ENCODE measurements around the gene DKKL1. TPM values are rescaled to one million over a fixed set of nuclear protein-coding genes. Genes with fewer than 3 reads are reported as not detected.
"Not testable (repeated sequence)": the region's sequence is repeated elsewhere in the genome, so short reads cannot be mapped to it uniquely, and the experiment has no call there.

The DKKL1 gene
- total RNA-seq, 8 experiments from 2014 or later: 0.38 to 5.2 (median 1.4) TPM; not detected in 2

DNA sequence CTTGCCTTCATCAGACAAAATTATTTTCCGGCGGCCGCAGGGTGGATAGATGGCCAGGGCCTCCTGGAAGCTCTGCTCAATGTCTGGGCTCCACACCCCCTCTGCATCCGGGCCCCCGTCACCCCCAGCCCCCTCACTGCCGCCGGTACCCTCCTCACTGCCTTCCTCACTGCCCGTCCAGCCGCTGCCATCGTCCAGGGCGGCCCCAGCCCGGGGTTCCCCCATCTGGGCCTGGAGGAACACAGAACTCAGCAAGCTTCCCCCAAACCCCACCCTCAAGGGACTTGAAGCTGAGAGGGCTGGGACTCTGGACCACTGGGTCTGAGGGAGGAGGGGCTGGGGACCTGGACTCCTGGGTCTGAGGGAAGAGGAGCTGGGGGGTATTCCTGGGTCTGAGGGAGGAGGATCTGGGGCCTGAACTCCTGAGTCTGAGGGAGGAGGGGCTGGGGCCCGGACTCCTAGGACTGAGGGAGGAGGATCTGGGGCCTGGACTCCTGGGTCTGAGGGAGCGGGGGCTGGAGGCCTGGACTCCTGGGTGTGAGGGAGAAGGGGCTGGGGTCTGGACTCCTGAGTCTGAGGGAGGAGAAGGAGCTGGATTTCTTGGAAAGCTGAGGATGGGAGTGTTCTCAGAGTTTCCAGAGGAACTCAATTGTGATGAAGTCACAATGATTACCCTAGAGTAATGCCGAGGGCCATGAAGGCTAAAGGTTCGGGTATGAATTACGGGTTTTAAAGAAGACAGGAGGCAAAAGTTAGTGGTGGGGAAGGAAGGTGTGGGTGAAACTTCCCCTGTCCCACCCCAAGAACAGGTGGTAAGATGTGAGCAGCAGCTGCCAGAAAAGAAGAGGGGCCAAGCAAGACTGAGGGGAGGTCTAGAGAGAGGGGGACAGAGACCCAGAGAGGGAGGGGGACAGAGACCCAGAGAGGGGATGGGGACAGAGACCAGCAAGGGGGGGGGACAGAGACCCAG lies 3.5 kb upstream of the DKKL1 start:
- WGBS, 10 experiments: 20 to 96% (median 75%) methylated on average over 1 to 4 of the region's 17 CpGs; no CpG with 5 or more reads in 7 of the 10 experiments
- H3K4me3 ChIP-seq: no peak overlapping the region
- no peak overlapping the region for H3K27ac ChIP-seq
- ATAC-seq (replicated peaks in 6 of 8): no peak
- in situ Hi-C loops (cut with MboI; ENCODE audit: low pct_unique_long_range_greater_than_20kb in 2 of 9, low sequenced_read_pairs in 9 of 9, unreplicated experiment in 9 of 9): no loop called here
- peaks cover 3 to 11% of the 10 kb centered on the region in 2 donors for H3K4me1 ChIP-seq (replicated peaks in 1 of 2)

DNA sequence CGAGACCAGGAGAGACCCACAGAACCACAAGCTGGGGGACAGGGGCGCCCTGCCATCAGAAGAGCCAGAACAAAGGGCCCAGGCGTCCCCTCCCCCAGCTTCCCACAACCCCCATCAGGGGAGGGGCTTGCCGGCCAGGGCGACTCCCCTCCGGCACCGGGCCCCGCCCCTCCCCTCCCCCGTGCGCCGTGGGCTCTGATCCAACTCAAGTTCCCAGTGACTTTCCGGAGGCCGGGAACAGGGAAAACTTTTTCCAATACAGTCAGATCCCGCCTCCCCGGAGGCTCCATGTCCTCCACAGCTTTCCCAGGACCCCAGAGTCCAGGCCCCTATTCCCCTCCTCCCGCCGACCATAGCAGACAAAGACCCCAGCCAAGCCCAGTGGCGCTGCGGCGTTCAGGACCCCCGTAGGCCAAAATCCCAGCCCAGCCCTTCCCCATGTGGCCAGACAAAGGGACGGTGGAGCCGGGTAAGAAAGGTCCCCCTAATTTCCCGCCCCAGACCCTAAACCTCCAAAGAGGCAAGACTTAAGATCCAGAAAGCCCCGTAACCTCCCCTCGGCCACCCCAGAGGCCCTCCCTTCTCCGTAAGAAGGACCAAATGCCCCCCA lies 2.1 kb upstream of the DKKL1 start:
- Histone ChIP-seq H3K4me3 (peak overlapping the region; percentile 26 to 62 (median 49)), H3K27ac (peak overlapping the region; percentile 63 to 77), H3K4me1 (replicated peaks in 1 of 2) (peaks cover under 1 to 8% of the 10 kb centered on the region in 2 donors)
- in situ Hi-C loops (cut with MboI; ENCODE audit: low pct_unique_long_range_greater_than_20kb in 2 of 9, low sequenced_read_pairs in 9 of 9, unreplicated experiment in 9 of 9): no loop called here
- peak in 7 of 8 experiments; percentile 1 to 21 (median 4) for ATAC-seq (replicated peaks in 6 of 8)
- 0% methylated on average over 1 of the region's 27 CpGs; no CpG with 5 or more reads in 9 of the 10 experiments for WGBS, 10 experiments

DNA sequence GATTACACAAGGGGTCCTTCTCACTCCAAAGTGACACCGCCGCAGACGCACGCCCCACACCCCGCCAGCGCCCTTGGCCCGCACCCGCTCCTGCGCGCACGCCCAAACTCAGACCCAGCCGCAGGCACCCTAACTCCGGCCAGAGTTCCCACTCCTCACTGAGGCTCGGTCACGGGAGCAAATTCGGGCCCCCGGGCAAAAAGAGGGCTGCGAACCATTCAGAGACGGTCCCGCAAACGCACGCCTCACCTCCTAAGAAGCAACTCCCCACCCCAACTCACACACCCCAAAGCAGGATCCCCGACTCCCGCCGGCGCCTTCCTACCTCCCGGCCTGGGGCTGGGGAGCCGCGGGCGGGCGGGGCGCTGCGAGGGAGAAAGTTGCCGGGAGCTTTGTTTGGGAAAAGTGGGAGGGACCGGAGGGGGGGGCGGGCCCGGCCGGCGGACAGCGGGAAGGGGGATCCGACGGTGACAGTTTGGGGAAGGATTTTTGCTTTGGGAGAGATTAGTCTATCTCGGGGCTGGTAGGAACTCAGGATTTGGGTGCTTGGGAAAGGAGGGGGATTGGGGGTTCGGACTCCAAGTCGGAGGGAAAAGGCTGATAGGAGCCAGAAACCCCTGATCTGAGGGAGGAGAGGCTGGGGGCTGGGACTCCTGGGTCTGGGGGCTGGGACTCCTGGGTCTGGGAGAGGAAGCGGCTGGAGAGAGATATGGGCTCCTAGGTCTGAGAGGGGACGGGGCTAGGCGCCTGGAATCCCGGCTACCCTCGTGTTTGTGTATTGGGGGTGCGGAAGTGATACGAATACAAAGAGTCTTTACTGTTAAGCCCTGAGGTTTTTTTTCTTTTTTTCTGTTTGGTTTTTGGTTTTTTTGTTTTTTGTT lies 1.4 kb upstream of the DKKL1 start, which contains the start of gene TEAD2:
TEAD2 (minus strand) TSS at position 369 of the 881 bp plus-strand sequence. CDS start 2,341 bp downstream, outside the sequence.
- H3K4me3 ChIP-seq: peak within 1 kb of the TSS; percentile 26 to 62 (median 49)
- peak in 7 of 8 experiments; percentile 9 to 30 (median 11) for ATAC-seq (replicated peaks in 6 of 8)
- H3K27ac ChIP-seq: peak within 1 kb of the TSS; percentile 63 to 77
- in situ Hi-C loops (cut with MboI; ENCODE audit: low pct_unique_long_range_greater_than_20kb in 2 of 9, low sequenced_read_pairs in 9 of 9, unreplicated experiment in 9 of 9): no loop called here
- WGBS, 10 experiments: 0 to 16% (median 7%) methylated on average over 4 to 9 of the region's 52 CpGs; no CpG with 5 or more reads in 6 of the 10 experiments
- H3K4me1 ChIP-seq (replicated peaks in 1 of 2): peaks cover 0 to 5% of the 10 kb centered on the region in 2 donors

- WGBS, 10 experiments: 0 to 20% (median 2%) methylated on average over 1 to 11 of the region's 14 CpGs
- in situ Hi-C loops (cut with MboI; ENCODE audit: low pct_unique_long_range_greater_than_20kb in 2 of 9, low sequenced_read_pairs in 9 of 9, unreplicated experiment in 9 of 9): no loop called here
- H3K4me1 ChIP-seq (replicated peaks in 1 of 2): peaks cover 0 to 5% of the 10 kb centered on the region in 2 donors
- no peak overlapping the region for H3K27ac ChIP-seq
- peak overlapping the region; percentile 2 to 62 (median 49) for H3K4me3 ChIP-seq
- ATAC-seq (replicated peaks in 6 of 8): peak; percentile 1 to 7 (median 2)
Measured at GRCh38 chr19:49362929-49363267, 779 bp upstream of the DKKL1 start.

GRCh38 chr19:49364083-49364737 lies 533 bp downstream of the DKKL1 start:
- ATAC-seq (replicated peaks in 6 of 8): no peak
- in situ Hi-C loops (cut with MboI; ENCODE audit: low pct_unique_long_range_greater_than_20kb in 2 of 9, low sequenced_read_pairs in 9 of 9, unreplicated experiment in 9 of 9): no loop called here
- 20 to 81% (median 58%) methylated on average over 1 to 8 of the region's 27 CpGs; no CpG with 5 or more reads in 5 of the 10 experiments for whole genome bisulfite sequencing, 10 experiments
- Histone ChIP-seq H3K27ac (no peak overlapping the region), H3K4me1 (replicated peaks in 1 of 2) (peaks cover 0 to 5% of the 10 kb centered on the region in 2 donors), H3K4me3 (peak overlapping the region; percentile 18 to 62 (median 49))

DNA sequence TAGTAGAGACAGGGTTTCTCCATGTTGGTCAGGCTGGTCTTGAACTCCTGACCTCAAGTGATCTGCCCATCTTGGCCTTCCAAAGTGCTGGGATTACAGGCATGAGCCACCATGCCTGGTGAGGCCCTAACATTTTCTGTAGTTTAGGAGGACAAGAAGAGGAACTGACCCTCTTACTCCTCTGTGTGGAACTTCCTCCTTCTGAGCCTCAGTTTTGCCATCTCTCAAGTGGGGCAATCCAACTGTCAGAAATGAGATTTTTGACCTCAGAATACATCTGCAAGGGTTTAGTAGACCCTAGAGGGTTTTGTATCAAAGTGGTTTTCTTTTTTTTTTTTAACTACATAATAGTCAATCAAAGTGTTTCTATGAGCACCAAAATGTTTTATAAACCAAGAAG lies 2.4 kb downstream of the DKKL1 start:
- H3K4me1 ChIP-seq (replicated peaks in 1 of 2): peaks cover 0 to 5% of the 10 kb centered on the region in 2 donors
- no peak overlapping the region for H3K27ac ChIP-seq
- ATAC-seq (replicated peaks in 6 of 8): no peak
- H3K4me3 ChIP-seq: no peak overlapping the region
- in situ Hi-C loops (cut with MboI; ENCODE audit: low pct_unique_long_range_greater_than_20kb in 2 of 9, low sequenced_read_pairs in 9 of 9, unreplicated experiment in 9 of 9): no loop called here

- in situ Hi-C loops (cut with MboI; ENCODE audit: low pct_unique_long_range_greater_than_20kb in 2 of 9, low sequenced_read_pairs in 9 of 9, unreplicated experiment in 9 of 9): no loop called here
- ATAC-seq (replicated peaks in 6 of 8): no peak
- 63 to 93% (median 86%) methylated on average over 1 to 5 of the region's 5 CpGs; no CpG with 5 or more reads in 1 of the 10 experiments for WGBS, 10 experiments
- H3K4me3 ChIP-seq: no peak overlapping the region
- no peak overlapping the region for H3K27ac ChIP-seq
- peaks cover 0 to 5% of the 10 kb centered on the region in 2 donors for H3K4me1 ChIP-seq (replicated peaks in 1 of 2)
Measured at GRCh38 chr19:49368711-49369358, 5.2 kb downstream of the DKKL1 start.

GRCh38 chr19:49371184-49371583 lies 7.5 kb downstream of the DKKL1 start:
- in situ Hi-C loops (cut with MboI; ENCODE audit: low pct_unique_long_range_greater_than_20kb in 2 of 9, low sequenced_read_pairs in 9 of 9, unreplicated experiment in 9 of 9): no loop called here

DNA sequence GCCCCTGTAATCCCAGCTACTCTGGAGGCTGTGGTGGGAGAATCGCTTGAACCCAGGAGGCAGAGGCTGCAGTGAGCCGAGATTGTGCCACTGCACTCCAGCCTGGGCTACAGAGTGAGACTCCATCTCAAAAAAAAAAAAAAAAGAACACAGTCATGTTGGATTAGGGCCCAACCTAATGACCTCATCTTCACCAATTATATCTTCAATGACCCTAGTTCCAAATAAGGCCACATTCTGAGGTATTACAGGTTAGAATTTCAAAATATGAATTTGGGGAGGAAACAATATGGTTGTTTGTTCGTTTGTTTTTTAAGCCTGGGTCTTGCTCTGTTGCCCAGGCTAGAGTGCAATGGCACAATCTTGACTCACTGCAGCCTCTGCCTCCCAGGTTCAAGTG lies 9.5 kb downstream of the DKKL1 start:
- H3K27ac ChIP-seq; H3K4me3 ChIP-seq; H3K4me1 ChIP-seq (replicated peaks in 1 of 2); in situ Hi-C loops (cut with MboI; ENCODE audit: low pct_unique_long_range_greater_than_20kb in 2 of 9, low sequenced_read_pairs in 9 of 9, unreplicated experiment in 9 of 9); ATAC-seq (replicated peaks in 6 of 8): not testable (repeated sequence)
- WGBS, 10 experiments: 0 to 100% (median 80%) methylated on average over 1 to 2 of the region's 3 CpGs; no CpG with 5 or more reads in 2 of the 10 experiments

More at GRCh38 chr19:49371184-49371583, 7.5 kb downstream of the DKKL1 start:
- Histone ChIP-seq H3K4me3 (no peak overlapping the region), H3K4me1 (replicated peaks in 1 of 2) (no peaks in the 10 kb centered on the region), H3K27ac (no peak overlapping the region)
- ATAC-seq (replicated peaks in 6 of 8): no peak
- WGBS, 10 experiments: 35 to 100% (median 74%) methylated on average over 1 to 3 of the region's 3 CpGs; no CpG with 5 or more reads in 1 of the 10 experiments

- in situ Hi-C loops (cut with MboI; ENCODE audit: low pct_unique_long_range_greater_than_20kb in 2 of 9, low sequenced_read_pairs in 9 of 9, unreplicated experiment in 9 of 9): loop anchor here in 1 of 9 experiments (25.0 kb wide), 1 partner anchor 162 kb away; the partner anchor contains the start of gene RCN3
- ATAC-seq (replicated peaks in 6 of 8): no peak
Measured at GRCh38 chr19:49374665-49375434, 11.2 kb downstream of the DKKL1 start.

GRCh38 chr19:49378512-49378911 lies 14.8 kb downstream of the DKKL1 start:
- 0 to 100% (median 78%) methylated on average over 1 to 3 of the region's 3 CpGs; no CpG with 5 or more reads in 3 of the 10 experiments for WGBS, 10 experiments
- H3K4me3 ChIP-seq: no peak overlapping the region
- H3K4me1 ChIP-seq (replicated peaks in 1 of 2): no peaks in the 10 kb centered on the region
- ATAC-seq (replicated peaks in 6 of 8): no peak
- in situ Hi-C loops (cut with MboI; ENCODE audit: low pct_unique_long_range_greater_than_20kb in 2 of 9, low sequenced_read_pairs in 9 of 9, unreplicated experiment in 9 of 9): loop anchor here in 1 of 9 experiments (25.0 kb wide), 1 partner anchor 159 kb away; the partner anchor contains the start of gene RCN3
- H3K27ac ChIP-seq: no peak overlapping the region

More at GRCh38 chr19:49374665-49375434, 11.2 kb downstream of the DKKL1 start:
- Histone ChIP-seq H3K4me1 (replicated peaks in 1 of 2) (no peaks in the 10 kb centered on the region), H3K27ac (no peak overlapping the region), H3K4me3 (no peak overlapping the region)
- WGBS, 10 experiments: 69 to 96% (median 83%) methylated on average over 1 to 13 of the region's 16 CpGs; no CpG with 5 or more reads in 5 of the 10 experiments
